ENCODE data around the gene SKI. TPM values are rescaled to one million over a fixed set of nuclear protein-coding genes. Genes with fewer than 3 reads are reported as not detected.

Gene SKI
- total and polyA plus RNA-seq, 10 of the 15 experiments (the other 5 are each of a cell fraction or from before 2014, with no cell fraction given): 0.03 to 14.9 (median 0.96) TPM

DNA sequence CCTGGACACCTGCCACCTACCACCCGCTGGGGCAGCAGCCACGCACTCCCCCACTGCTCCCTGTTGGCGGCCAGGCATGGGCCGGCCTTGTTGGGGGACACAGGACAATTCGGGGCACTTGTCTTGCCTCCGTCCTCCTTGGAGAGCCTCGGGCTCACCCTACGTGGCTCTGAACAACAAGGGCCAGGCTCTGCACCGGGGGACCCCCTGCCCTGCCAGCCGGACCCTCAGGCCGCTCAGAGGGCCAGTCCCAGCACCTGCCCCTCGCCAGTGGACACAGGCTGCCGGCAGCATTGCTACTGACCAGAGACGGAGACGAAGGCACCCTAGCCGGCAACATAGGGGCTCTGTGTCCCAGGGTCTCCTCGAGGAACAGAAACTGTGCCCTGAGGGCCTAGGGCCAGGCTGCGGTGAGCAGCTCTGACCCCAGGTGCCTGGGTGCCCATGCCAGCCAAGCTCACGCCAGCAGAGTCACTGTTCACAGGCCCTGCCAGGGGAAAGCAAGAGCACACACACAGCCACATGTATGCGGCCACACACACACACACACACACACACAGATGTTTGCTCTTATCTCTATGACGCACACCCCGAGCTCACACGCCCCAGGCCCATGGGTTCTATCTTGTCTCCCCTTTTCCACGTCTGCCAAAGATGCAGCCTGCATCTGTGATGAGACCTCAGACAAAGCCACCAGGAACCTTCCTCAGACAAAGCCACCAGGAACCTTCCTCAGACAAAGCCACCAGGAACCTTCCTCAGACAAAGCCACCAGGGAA, 117.4 kb downstream of the SKI start:
- DNase-seq (ENCODE audit: low read depth, low spot score) (no peak), ATAC-seq (no peak), FAIRE-seq (no peak)
- no peaks in the 10 kb centered on the region for H3K36me3 ChIP-seq (ENCODE audit: control insufficient read depth in 2 of 2, insufficient read depth in 2 of 2, low read length in 1 of 2)
- no peaks in the 10 kb centered on the region for H3K27me3 ChIP-seq (replicated peaks in 1 of 2; ENCODE audit: control insufficient read depth in 2 of 2, insufficient read depth in 2 of 2, low read length in 1 of 2)
- H4K20me1 ChIP-seq (ENCODE audit: control insufficient read depth, insufficient read depth): no peaks in the 10 kb centered on the region
- H2AFZ ChIP-seq (ENCODE audit: control insufficient read depth, low read depth, low read length): no peak overlapping the region
- no peaks in the 10 kb centered on the region for H3K4me1 ChIP-seq (ENCODE audit: control insufficient read depth, insufficient read depth, low read length)
- WGBS (ENCODE audit: insufficient coverage, insufficient replicate concordance, low lambda C conversion rate, missing lambda C conversion rate): 39% methylated on average over 24 of the region's 24 CpGs
- CTCF ChIA-PET: no interaction called here
- intact Hi-C loops (cut with micrococcal nuclease; ENCODE audit: unreplicated experiment) (no loop called here), in situ Hi-C loops (cut with MboI) (no loop called here)
- no peak overlapping the region for H3K9ac ChIP-seq (ENCODE audit: control insufficient read depth, insufficient read depth, low read length)
- POLR2A ChIA-PET: no interaction called here
- H3K79me2 ChIP-seq (ENCODE audit: control insufficient read depth, insufficient read depth, low read length): no peaks in the 10 kb centered on the region
- no peaks in the 10 kb centered on the region for H3K9me3 ChIP-seq (replicated peaks; ENCODE audit: control insufficient read depth, insufficient read depth, low read length)
- no peak overlapping the region for H3K4me3 ChIP-seq
- SMC1A ChIA-PET (ENCODE audit: uncharacterized antibody, unreplicated experiment): no interaction called here
- no peak overlapping the region for H3K4me2 ChIP-seq (ENCODE audit: control insufficient read depth, insufficient read depth)
- BruUV-seq (replicated peaks): no TSS peak
- RAD21 ChIA-PET (ENCODE audit: unreplicated experiment): no interaction called here
- H3K27ac ChIP-seq (ENCODE audit: control insufficient read depth, insufficient read depth): no peak overlapping the region
- TF ChIP-seq RELB (IDR thresholded peaks at IDR 0.05; ENCODE audit: low read depth) (no peak), IRF4 (IDR thresholded peaks at IDR 0.05; ENCODE audit: low read depth, low read length) (no peak), ASH2L (IDR thresholded peaks at IDR 0.05; ENCODE audit: borderline replicate concordance, low read depth) (no peak), RFX5 (IDR thresholded peaks at IDR 0.05; ENCODE audit: low read depth, low read length) (no peak), YBX1 (IDR thresholded peaks at IDR 0.05) (no peak), POLR2AphosphoS2 (IDR thresholded peaks at IDR 0.05; ENCODE audit: low read depth, low read length) (no peak), PBX3 (IDR thresholded peaks at IDR 0.05; ENCODE audit: insufficient replicate concordance, low read depth, low read length) (no peak), CREB1 (IDR thresholded peaks at IDR 0.05; ENCODE audit: low read depth) (no peak), TCF7 (IDR thresholded peaks at IDR 0.05; ENCODE audit: borderline replicate concordance) (no peak), IKZF2 (IDR thresholded peaks at IDR 0.05) (no peak), GABPA (IDR thresholded peaks at IDR 0.05; ENCODE audit: low read depth) (no peak), ESRRA (IDR thresholded peaks at IDR 0.05; ENCODE audit: low read length) (no peak)
- TF ChIP-seq, protein P1, sequence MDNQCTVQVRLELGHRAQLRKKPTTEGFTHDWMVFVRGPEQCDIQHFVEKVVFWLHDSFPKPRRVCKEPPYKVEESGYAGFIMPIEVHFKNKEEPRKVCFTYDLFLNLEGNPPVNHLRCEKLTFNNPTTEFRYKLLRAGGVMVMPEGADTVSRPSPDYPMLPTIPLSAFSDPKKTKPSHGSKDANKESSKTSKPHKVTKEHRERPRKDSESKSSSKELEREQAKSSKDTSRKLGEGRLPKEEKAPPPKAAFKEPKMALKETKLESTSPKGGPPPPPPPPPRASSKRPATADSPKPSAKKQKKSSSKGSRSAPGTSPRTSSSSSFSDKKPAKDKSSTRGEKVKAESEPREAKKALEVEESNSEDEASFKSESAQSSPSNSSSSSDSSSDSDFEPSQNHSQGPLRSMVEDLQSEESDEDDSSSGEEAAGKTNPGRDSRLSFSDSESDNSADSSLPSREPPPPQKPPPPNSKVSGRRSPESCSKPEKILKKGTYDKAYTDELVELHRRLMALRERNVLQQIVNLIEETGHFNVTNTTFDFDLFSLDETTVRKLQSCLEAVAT (IDR thresholded peaks at IDR 0.05): no peak
- TF ChIP-seq, protein P2, sequence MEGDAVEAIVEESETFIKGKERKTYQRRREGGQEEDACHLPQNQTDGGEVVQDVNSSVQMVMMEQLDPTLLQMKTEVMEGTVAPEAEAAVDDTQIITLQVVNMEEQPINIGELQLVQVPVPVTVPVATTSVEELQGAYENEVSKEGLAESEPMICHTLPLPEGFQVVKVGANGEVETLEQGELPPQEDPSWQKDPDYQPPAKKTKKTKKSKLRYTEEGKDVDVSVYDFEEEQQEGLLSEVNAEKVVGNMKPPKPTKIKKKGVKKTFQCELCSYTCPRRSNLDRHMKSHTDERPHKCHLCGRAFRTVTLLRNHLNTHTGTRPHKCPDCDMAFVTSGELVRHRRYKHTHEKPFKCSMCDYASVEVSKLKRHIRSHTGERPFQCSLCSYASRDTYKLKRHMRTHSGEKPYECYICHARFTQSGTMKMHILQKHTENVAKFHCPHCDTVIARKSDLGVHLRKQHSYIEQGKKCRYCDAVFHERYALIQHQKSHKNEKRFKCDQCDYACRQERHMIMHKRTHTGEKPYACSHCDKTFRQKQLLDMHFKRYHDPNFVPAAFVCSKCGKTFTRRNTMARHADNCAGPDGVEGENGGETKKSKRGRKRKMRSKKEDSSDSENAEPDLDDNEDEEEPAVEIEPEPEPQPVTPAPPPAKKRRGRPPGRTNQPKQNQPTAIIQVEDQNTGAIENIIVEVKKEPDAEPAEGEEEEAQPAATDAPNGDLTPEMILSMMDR (IDR thresholded peaks at IDR 0.05 in 2 of 3, conservative IDR thresholded peaks at IDR 0.05 in 1 of 3; ENCODE audit: control insufficient read depth in 2 of 3, extremely low read depth in 1 of 3, insufficient read depth in 1 of 3, low read depth in 3 of 3, low read length in 3 of 3): no peak
- TF ChIP-seq, protein P3, sequence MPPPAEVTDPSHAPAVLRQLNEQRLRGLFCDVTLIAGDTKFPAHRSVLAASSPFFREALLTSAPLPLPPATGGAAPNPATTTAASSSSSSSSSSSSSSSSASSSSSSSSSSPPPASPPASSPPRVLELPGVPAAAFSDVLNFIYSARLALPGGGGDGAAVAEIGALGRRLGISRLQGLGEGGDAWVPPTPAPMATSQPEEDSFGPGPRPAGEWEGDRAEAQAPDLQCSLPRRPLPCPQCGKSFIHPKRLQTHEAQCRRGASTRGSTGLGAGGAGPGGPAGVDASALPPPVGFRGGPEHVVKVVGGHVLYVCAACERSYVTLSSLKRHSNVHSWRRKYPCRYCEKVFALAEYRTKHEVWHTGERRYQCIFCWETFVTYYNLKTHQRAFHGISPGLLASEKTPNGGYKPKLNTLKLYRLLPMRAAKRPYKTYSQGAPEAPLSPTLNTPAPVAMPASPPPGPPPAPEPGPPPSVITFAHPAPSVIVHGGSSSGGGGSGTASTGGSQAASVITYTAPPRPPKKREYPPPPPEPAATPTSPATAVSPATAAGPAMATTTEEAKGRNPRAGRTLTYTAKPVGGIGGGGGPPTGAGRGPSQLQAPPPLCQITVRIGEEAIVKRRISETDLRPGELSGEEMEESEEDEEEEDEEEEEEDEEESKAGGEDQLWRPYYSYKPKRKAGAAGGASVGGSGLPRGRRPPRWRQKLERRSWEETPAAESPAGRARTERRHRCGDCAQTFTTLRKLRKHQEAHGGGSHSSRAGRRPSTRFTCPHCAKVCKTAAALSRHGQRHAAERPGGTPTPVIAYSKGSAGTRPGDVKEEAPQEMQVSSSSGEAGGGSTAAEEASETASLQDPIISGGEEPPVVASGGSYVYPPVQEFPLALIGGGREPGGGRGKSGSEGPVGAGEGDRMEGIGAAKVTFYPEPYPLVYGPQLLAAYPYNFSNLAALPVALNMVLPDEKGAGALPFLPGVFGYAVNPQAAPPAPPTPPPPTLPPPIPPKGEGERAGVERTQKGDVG (CRISPR knock-in tag; IDR thresholded peaks at IDR 0.05): no peak
